ENCODE measurements around the gene ABCC11.

DNA sequence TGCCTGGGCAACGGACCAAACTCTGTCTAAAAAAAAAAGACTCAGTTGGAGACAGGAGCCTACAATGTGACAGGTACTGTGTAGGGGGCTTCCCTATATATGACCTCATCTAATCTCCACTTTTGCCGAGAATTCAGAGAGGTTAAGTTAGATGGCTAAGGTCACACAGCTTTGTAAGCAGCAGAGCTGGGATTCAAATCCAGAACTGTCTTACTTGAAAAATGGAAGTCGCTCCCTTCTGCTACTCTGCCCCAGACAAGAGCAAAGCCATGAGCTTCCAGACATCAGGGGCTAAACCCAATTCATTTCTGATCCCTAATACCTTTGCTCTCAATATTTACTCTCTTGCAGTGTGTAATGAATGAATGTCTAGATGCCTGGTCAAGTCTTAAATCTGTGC, 50.0 kb downstream of the ABCC11 start:
- TF ChIP-seq, protein P1, sequence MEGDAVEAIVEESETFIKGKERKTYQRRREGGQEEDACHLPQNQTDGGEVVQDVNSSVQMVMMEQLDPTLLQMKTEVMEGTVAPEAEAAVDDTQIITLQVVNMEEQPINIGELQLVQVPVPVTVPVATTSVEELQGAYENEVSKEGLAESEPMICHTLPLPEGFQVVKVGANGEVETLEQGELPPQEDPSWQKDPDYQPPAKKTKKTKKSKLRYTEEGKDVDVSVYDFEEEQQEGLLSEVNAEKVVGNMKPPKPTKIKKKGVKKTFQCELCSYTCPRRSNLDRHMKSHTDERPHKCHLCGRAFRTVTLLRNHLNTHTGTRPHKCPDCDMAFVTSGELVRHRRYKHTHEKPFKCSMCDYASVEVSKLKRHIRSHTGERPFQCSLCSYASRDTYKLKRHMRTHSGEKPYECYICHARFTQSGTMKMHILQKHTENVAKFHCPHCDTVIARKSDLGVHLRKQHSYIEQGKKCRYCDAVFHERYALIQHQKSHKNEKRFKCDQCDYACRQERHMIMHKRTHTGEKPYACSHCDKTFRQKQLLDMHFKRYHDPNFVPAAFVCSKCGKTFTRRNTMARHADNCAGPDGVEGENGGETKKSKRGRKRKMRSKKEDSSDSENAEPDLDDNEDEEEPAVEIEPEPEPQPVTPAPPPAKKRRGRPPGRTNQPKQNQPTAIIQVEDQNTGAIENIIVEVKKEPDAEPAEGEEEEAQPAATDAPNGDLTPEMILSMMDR (IDR thresholded peaks at IDR 0.05), result no peak
- TF ChIP-seq POLR2A (IDR thresholded peaks at IDR 0.05), result no peak

Measured in vagina (tissue), 2 donors.